Ascending aorta (tissue), 2 donors: ENCODE results near the gene DDX25. TPM values are rescaled to one million over a fixed set of nuclear protein-coding genes. Genes with fewer than 3 reads are reported as not detected.
"Not testable (repeated sequence)": the region's sequence is repeated elsewhere in the genome, so short reads cannot be mapped to it uniquely, and the experiment has no call there.

Source experiments
- DNase-seq, 2 donors: peaks; one replicate each; pipeline ENCODE4 v3.0.0-alpha.2; 2019; ENCODE audit warnings: low spot score in 2 of 2
- H3K27ac ChIP-seq, 2 donors: fragments of 200-600 bp; sonication (generic); one replicate each; pipeline ENCODE4 v1.5.1; 2016 to 2017; ENCODE audit warnings: mild to moderate bottlenecking in 1 of 2
- H3K27me3 ChIP-seq: fragments of 200-600 bp; sonication (generic); one replicate; pipeline ENCODE4 v1.5.1; 2017
- H3K36me3 ChIP-seq, 2 donors: fragments of 200-600 bp; sonication (generic); one replicate each; pipeline ENCODE4 v1.5.1; 2016
- H3K4me1 ChIP-seq, 2 donors: fragments of 200-600 bp; sonication (generic); one replicate each; pipeline ENCODE4 v1.5.1; 2016 to 2017; ENCODE audit warnings: mild to moderate bottlenecking in 1 of 2
- H3K4me3 ChIP-seq, 2 donors: fragments of 200-600 bp; sonication (generic); one replicate each; pipeline ENCODE4 v1.5.1; 2016 to 2017; ENCODE audit warnings: mild to moderate bottlenecking in 1 of 2
- H3K9me3 ChIP-seq, 2 donors: fragments of 200-600 bp; sonication (generic); one replicate each; pipeline ENCODE4 v1.5.1; 2016
- intact Hi-C: fragments of 100-400 bp; cut with DNase I; formaldehyde crosslinking; loops from one replicate; pipeline ENCODE4 v1.15.1; 2023
- total RNA-seq: library from RNA; depleted of rRNA; stranded (reverse); fragments of >200 nt; gene quantifications from one replicate; pipeline ENCODE4 v1.1.0, GENCODE V29; 2016
- TF ChIP-seq, protein P1 (sequence below), 3 experiments: fragments of 200-600 bp in 2 of 3; fragments of 450-650 bp in 1 of 3; sonication (generic) in 2 of 3; IDR thresholded peaks; one replicate each; pipeline ENCODE4 v1.5.1; 2016 to 2019; ENCODE audit warnings: antibody characterized with exemption in 3 of 3, mild to moderate bottlenecking in 1 of 3, moderate library complexity in 1 of 3

Gene DDX25
- total RNA-seq, 1 donor from 2014 or later = not detected

DNA sequence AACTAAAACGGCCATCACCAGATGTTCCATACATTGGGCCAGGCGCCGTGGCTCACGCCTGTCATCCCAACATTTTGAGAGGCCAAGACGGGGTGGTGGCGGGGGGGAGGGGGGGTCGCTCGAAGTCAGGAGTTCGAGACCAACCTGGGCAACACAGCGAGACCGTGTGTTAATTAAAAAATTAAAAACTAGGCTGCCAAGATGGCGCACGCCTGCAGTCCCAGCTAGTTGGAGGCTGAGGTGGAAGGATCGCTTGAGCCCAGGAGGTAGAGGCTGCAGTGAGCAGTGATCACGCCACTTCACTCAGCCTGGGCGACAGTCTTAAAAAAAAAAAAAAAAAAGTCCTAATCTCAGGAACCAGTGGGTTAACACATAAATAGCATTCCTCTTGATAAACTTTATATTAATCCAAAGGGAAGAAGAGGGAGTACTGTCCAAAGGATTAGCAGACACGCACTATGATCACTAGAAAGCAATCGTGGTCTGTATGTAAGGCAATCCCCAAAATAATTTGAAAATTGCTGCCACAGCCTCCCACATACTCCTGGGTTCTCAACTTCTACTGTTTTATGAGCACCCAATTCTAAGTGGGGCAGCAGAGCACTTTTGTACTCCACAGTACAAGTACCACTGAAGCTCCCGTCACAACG lies 1.9 kb upstream of the DDX25 start:
- H3K9me3 ChIP-seq = no peaks in the 10 kb centered on the region
- H3K27me3 ChIP-seq = peaks cover 5% of the 10 kb centered on the region
- H3K4me3 ChIP-seq = peak overlapping the region; percentile 61 to 63
- DNase-seq = no peak
- H3K27ac ChIP-seq = peak overlapping the region; percentile 66 to 83
- H3K36me3 ChIP-seq = peaks cover 7% of the 10 kb centered on the region in 2 donors
- peaks cover 2 to 8% of the 10 kb centered on the region in 2 donors for H3K4me1 ChIP-seq
- intact Hi-C loops = loop anchor here (5.0 kb wide), 2 partner anchors 210 to 310 kb away; partner anchors contain the start of gene STT3A
- TF ChIP-seq, protein P1, sequence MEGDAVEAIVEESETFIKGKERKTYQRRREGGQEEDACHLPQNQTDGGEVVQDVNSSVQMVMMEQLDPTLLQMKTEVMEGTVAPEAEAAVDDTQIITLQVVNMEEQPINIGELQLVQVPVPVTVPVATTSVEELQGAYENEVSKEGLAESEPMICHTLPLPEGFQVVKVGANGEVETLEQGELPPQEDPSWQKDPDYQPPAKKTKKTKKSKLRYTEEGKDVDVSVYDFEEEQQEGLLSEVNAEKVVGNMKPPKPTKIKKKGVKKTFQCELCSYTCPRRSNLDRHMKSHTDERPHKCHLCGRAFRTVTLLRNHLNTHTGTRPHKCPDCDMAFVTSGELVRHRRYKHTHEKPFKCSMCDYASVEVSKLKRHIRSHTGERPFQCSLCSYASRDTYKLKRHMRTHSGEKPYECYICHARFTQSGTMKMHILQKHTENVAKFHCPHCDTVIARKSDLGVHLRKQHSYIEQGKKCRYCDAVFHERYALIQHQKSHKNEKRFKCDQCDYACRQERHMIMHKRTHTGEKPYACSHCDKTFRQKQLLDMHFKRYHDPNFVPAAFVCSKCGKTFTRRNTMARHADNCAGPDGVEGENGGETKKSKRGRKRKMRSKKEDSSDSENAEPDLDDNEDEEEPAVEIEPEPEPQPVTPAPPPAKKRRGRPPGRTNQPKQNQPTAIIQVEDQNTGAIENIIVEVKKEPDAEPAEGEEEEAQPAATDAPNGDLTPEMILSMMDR (IDR thresholded peaks at IDR 0.05) = no peak

DNA sequence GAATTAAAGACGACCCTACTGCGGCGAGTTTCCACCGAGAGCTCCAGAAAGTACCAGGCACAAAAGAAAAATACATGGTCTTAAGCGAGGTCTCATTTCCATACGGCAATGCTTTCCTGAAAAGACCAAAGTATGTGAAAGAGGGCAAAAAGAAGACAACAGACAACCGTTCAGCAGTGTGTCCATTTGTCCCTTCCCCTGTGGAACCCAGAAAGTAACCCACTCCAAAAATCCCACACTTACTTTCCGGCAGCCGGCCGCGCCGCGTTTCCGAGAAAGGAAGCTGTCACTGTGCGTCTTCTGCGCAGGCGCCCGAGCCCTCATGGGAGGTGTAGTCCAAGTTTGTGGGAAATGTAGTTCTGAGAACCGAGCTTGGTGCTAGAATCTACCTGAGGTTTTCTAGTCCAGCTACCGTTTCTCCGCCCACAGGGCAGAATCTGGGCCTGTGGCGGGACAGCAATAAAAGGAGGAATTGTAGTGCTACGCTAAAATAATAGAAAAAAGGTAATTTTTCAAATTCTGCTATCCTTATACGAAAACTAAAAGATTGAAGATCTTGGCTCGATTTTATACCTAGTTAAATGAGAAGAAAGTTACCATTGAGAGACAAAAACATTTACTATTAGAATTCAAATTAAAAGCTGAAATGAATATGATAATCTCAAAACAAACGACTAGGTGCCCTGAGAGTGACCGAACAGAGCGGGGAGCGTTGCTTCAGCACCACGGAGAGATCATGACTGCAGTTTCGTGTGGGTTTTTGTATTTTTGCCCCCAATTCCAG lies 1.2 kb upstream of the DDX25 start, which contains the start of gene PUS3:
Gene PUS3, minus strand, starts transcription at position 280 of the 784 bp plus-strand sequence. CDS start 6,922 bp downstream, outside the sequence.
- H3K4me3 ChIP-seq = peak within 1 kb of the TSS; percentile 61 to 63
- peak; percentile 62 to 95 for DNase-seq
- peaks cover 2 to 8% of the 10 kb centered on the region in 2 donors for H3K4me1 ChIP-seq
- H3K27me3 ChIP-seq = peaks cover 5% of the 10 kb centered on the region
- TF ChIP-seq, protein P1 (IDR thresholded peaks at IDR 0.05) = no peak
- no peaks in the 10 kb centered on the region for H3K9me3 ChIP-seq
- H3K36me3 ChIP-seq = peaks cover 7% of the 10 kb centered on the region in 2 donors
- intact Hi-C loops = loop anchor here (1.0 to 5.0 kb wide), 4 partner anchors 16 to 311 kb away; partner anchors contain the start of genes HYLS1 and STT3A
- peak within 1 kb of the TSS; percentile 66 to 83 for H3K27ac ChIP-seq

DNA sequence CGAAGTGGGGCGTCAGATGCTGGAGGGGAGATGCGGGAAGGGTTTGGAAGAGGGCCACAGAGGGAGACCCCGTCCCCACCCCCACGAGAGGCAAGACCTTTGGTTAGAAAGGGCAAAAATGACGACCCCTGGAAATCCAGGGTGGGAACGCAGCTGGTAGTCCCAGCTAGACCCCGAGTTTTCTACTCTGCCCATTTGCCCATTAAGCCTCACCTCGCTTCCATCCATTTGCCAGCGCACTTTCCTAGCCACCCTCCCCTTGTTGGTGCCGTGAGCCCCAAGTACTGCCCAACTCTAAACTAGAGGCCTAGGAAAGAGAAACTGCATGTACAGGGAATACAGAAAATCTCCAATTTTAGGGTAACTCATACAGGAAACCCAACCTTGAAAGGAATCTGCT lies 370 bp downstream of the DDX25 start:
- Histone ChIP-seq H3K4me3 (peak overlapping the region in 1 of 2 donors; percentile 46), H3K36me3 (peaks cover 6 to 7% of the 10 kb centered on the region in 2 donors), H3K4me1 (peaks cover 2 to 8% of the 10 kb centered on the region in 2 donors), H3K27me3 (peaks cover 5% of the 10 kb centered on the region), H3K27ac (no peak overlapping the region), H3K9me3 (no peaks in the 10 kb centered on the region)
- intact Hi-C loops = loop anchor here (5.0 kb wide), 2 partner anchors 208 to 312 kb away; partner anchors contain the start of gene STT3A
- DNase-seq = no peak
- TF ChIP-seq, protein P1 (IDR thresholded peaks at IDR 0.05) = no peak

DNA sequence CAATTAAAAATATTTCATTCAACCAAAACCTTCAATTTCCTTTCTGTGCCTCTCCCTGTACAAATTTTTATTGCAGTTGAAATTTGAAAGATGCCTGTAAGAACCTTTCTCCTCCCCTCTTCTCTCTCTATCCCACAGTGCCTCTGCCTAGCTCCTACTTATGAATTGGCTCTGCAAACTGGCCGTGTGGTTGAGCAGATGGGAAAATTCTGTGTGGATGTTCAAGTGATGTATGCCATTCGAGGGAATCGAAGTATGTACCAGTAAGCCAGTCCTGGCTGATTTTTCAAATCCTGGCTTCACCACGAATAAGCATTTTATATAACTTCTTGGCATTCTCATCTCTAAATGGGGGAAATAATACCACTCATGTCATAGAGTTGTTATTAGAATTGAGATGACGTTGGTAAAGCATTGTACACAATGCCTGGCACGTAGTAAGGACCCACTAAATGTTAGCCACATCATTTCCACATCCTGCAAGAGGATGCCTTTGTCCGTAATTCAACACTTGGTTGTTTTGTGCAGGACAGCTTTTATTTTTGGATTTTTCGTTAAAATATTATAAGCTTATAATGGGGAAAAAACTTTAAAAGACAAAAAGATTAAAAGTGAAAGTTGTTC lies 6.0 kb downstream of the DDX25 start:
- intact Hi-C loops = no loop called here
- H3K4me3 ChIP-seq = no peak overlapping the region
- no peaks in the 10 kb centered on the region for H3K4me1 ChIP-seq
- H3K27me3 ChIP-seq = no peaks in the 10 kb centered on the region
- H3K9me3 ChIP-seq = no peaks in the 10 kb centered on the region
- no peaks in the 10 kb centered on the region for H3K36me3 ChIP-seq
- TF ChIP-seq, protein P1 (IDR thresholded peaks at IDR 0.05) = no peak
- no peak for DNase-seq
- H3K27ac ChIP-seq = no peak overlapping the region

DNA sequence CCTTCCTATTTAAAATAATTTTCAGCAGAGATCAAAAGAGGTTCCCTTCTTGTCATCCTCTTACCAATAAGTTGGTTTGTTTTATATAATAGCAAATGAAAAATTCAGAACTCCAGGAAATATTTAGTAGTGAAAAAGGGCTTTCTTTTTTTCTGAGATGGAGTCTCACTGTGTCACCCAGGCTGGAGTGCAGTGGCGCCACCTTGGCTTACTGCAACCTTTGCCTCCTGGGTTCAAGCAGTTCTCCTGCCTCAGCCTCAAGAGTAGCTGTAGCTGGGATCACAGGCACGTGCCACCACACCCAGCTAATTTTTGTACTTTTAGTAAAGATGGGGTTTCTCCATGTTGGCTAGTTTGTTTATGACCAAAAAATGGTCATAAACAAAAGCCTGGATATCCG lies 10.3 kb downstream of the DDX25 start:
- H3K36me3 ChIP-seq, intact Hi-C loops, H3K9me3 ChIP-seq, H3K27me3 ChIP-seq, H3K27ac ChIP-seq, H3K4me3 ChIP-seq, DNase-seq, H3K4me1 ChIP-seq: not testable (repeated sequence)
